AG09309 (cell line): ENCODE results near the gene CORIN.

Experiments
- DNase-seq: peaks from one replicate; pipeline ENCODE4 v3.0.0-alpha.2; 2010; ENCODE audit warnings: low read depth
- H3K4me3 ChIP-seq: 2 replicates; pipeline ENCODE4 v1.5.1; 2011; ENCODE audit warnings: mild to moderate bottlenecking, low read depth, low read length, moderate library complexity; ENCODE audit not compliant: control insufficient read depth
- TF ChIP-seq, protein P1 (sequence below): IDR thresholded peaks from 2 replicates; pipeline ENCODE4 v1.5.1; 2011; ENCODE audit warnings: mild to moderate bottlenecking, low read depth, low read length, inconsistent platforms; ENCODE audit not compliant: insufficient read depth, control insufficient read depth; ENCODE audit errors: missing control alignments

Gene CORIN

DNA sequence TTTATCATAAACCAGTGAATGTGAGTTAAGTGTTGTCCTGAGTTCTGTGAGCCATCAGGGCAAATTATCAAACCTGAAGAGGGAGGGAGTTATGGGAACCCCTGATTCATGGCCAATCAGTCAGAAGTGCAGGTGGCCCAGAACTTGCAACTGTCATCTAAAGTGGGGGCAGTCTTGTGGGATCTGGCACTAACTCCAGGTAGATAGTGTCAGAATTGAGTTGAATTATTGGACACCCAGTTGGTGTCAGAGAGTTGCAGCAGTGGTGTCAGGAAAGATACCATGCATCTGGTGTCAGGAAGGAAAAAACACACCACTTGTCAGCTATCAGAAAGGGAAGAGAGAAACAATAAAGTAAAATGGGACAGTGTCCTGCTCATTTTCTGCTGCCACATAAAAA, 8.4 kb downstream of the CORIN start:
- TF ChIP-seq, protein P1, sequence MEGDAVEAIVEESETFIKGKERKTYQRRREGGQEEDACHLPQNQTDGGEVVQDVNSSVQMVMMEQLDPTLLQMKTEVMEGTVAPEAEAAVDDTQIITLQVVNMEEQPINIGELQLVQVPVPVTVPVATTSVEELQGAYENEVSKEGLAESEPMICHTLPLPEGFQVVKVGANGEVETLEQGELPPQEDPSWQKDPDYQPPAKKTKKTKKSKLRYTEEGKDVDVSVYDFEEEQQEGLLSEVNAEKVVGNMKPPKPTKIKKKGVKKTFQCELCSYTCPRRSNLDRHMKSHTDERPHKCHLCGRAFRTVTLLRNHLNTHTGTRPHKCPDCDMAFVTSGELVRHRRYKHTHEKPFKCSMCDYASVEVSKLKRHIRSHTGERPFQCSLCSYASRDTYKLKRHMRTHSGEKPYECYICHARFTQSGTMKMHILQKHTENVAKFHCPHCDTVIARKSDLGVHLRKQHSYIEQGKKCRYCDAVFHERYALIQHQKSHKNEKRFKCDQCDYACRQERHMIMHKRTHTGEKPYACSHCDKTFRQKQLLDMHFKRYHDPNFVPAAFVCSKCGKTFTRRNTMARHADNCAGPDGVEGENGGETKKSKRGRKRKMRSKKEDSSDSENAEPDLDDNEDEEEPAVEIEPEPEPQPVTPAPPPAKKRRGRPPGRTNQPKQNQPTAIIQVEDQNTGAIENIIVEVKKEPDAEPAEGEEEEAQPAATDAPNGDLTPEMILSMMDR: no peak
- no peak for DNase-seq
- no peak overlapping the region for H3K4me3 ChIP-seq

DNA sequence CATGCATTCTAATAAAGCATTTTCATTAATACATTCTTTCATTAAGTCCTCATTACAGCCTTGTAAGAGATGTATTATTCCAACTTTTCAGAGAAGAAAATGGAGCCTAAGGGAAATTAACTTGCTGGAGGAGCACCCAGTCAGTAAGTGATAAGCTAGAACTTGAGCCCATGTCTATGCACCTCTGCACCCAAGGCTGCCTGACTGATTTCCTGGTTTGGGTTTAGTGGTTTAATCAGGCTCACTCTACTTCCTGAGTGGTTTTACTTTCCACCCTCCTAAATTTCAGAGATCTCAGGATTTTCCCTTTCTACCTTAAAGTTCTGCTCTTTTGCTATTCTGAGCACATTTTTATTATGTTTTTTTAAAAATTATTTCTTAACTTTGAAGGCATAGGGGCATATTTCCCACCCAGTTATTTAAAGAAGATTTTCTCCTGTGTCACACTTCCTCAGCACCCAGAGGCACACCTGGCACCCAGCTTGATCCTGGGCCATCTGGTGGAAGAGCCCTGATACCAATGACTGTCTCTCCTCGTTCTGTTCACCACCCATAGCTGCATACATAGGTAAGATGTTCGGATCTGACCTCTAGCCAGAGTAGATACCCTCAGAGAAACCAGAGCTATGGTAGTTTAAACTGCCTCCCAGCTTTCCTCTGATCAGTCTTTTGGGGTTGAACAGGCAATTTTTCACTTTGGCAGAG, 10.4 kb downstream of the CORIN start:
- TF ChIP-seq, protein P1: no peak
- no peak for DNase-seq
- no peak overlapping the region for H3K4me3 ChIP-seq

DNA sequence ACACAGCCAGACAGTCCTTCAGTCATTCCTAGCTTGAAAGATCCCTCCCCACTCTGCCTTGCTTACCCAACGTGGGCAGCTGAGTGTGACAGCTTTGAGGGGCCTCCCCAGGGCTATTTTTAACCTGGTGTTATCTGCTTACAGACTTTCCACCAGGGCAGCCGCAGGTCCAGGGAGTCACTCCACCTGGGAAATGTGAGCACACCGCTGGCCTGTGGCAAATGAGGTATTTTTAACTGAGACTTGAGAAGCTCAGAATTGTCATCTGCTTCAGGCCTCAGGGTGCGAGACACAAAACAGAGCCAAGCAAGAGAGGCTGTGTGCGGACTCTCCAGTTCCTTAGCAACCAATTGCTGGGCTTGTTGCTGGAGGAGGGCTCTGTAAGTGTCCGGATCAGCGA, 13.0 kb downstream of the CORIN start:
- TF ChIP-seq, protein P1: no peak

DNA sequence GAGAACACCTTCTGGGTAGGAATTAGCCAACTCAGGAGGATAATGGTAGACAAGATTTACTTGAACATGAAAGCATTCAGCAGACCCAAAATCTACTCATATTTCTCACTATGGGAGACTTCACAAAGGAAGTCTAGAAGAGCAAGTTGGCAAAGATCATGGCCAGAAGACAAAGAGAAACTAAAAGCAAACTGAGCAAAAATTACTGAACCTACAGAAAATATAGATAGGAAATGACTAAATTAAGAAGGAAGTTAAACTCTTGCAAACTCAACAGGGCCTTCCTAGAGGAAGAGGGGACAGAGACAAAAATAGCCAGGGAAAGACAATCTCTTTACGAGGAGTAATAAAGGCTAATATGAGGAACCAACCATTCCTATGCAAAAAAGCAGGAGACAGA, 18.7 kb downstream of the CORIN start:
- TF ChIP-seq, protein P1: no peak
- DNase-seq: no peak
- H3K4me3 ChIP-seq: no peak overlapping the region

More for the DNA sequence above, 13.0 kb downstream of the CORIN start:
- no peak overlapping the region for H3K4me3 ChIP-seq
- no peak for DNase-seq

DNA sequence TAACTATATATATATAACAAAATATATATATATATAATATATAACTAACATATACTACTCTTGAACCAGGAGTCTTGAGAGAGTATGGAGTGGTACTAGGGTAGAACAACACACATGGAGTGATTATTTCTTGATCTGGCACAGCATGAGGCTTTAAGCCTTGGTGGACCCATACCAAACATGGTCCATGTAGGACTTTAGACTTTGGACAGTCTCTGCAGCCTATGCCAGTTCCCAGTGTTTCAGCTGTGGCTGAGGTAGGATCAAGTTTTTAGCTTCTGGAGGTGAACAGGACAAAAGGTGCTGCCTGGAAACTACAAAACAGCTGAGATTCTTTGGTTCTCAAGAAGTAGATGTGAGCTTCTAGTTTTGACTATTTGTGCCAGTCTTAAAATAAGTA, 20.6 kb downstream of the CORIN start:
- no peak for DNase-seq
- TF ChIP-seq, protein P1: no peak
- no peak overlapping the region for H3K4me3 ChIP-seq

DNA sequence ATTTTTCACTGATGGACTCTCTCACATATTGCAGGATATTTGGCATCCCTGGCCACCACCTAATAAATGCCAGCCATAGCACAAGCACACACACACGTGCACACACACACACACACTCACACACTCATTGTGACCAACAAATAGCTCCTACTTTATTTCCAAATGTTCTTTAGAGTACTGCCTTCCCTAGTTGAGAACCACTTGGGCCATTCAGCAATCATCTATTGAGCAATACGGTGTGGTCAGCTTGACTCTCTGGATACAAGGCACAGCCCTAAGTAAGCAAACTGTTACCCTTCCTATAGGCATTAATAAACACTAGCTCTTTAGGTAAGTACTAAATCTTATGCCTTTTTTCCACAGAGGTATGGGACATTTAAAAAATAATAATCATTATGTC, 21.1 kb downstream of the CORIN start:
- TF ChIP-seq, protein P1: no peak
- no peak for DNase-seq
- no peak overlapping the region for H3K4me3 ChIP-seq
